Measurements from ENCODE around the gene NBAS. TPM values are rescaled to one million over a fixed set of nuclear protein-coding genes. Genes with fewer than 3 reads are reported as not detected.
A peak's percentile ranks its signal among the peaks of the same experiment; 100 is the strongest.

The NBAS gene
- total RNA-seq, 2 experiments from 2014 or later: 32.9 to 34.0 TPM

GRCh38 chr2:15378148-15378908, 182.8 kb downstream of the NBAS start:
- DNase-seq (no peak), ATAC-seq (peak; percentile 36)
- Mint-ChIP-seq H3K4me3 (peak overlapping the region; percentile 34), H3K27ac (peak overlapping the region; percentile 65), H3K4me1 (peaks cover 17% of the 10 kb centered on the region), H3K27me3 (no peaks in the 10 kb centered on the region), H3K36me3 (peaks cover 35% of the 10 kb centered on the region), H3K9me3 (ENCODE audit: low read depth) (no peaks in the 10 kb centered on the region)
- CTCF ChIA-PET: no interaction called here

- no peak overlapping the region for H3K4me3 Mint-ChIP-seq
- DNase-seq (no peak), ATAC-seq (no peak)
- H3K4me1 Mint-ChIP-seq: peaks cover 17% of the 10 kb centered on the region
- no peaks in the 10 kb centered on the region for H3K9me3 Mint-ChIP-seq (ENCODE audit: low read depth)
- no peaks in the 10 kb centered on the region for H3K27me3 Mint-ChIP-seq
- CTCF ChIA-PET: no interaction called here
- H3K36me3 Mint-ChIP-seq: peaks cover 31% of the 10 kb centered on the region
- H3K27ac Mint-ChIP-seq: no peak overlapping the region
These were observed 183.9 kb downstream of the NBAS start for GRCh38 chr2:15377202-15377601.

GRCh38 chr2:15372019-15372418, 189.1 kb downstream of the NBAS start:
- DNase-seq (no peak), ATAC-seq (no peak)
- CTCF ChIA-PET: no interaction called here
- H3K27me3 Mint-ChIP-seq: no peaks in the 10 kb centered on the region
- H3K27ac Mint-ChIP-seq: no peak overlapping the region
- H3K4me3 Mint-ChIP-seq: no peak overlapping the region
- peaks cover 22% of the 10 kb centered on the region for H3K36me3 Mint-ChIP-seq
- no peaks in the 10 kb centered on the region for H3K9me3 Mint-ChIP-seq (ENCODE audit: low read depth)
- H3K4me1 Mint-ChIP-seq: peaks cover 9% of the 10 kb centered on the region

- Mint-ChIP-seq H3K36me3 (peaks cover 33% of the 10 kb centered on the region), H3K4me1 (peaks cover 11% of the 10 kb centered on the region), H3K27ac (no peak overlapping the region), H3K27me3 (no peaks in the 10 kb centered on the region), H3K4me3 (no peak overlapping the region), H3K9me3 (ENCODE audit: low read depth) (no peaks in the 10 kb centered on the region)
- ATAC-seq (no peak), DNase-seq (no peak)
- CTCF ChIA-PET: no interaction called here
These were observed 192.0 kb downstream of the NBAS start for GRCh38 chr2:15369129-15369528.

DNA sequence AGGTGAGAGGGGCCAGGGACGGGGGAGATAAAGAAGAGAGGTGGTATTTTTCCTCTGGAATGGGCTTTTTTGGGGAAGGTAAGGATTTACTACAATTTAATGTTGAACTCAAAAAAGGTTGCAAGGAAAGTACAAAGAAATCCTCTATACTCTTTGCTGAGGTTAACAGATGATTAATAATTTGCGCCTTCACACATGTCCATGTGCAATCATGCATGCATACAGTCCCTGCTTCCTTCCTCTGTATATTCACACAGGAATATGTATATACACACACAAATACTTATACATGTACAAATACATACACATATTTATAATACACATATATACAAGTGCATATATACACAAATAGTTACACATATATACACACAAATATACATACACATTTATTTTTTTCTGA, 193.4 kb downstream of the NBAS start:
- no peak for ATAC-seq
- H3K9me3 Mint-ChIP-seq (ENCODE audit: low read depth): no peaks in the 10 kb centered on the region
- CTCF ChIA-PET: no interaction called here
- peaks cover 31% of the 10 kb centered on the region for H3K36me3 Mint-ChIP-seq
- no peak overlapping the region for H3K27ac Mint-ChIP-seq
- no peak for DNase-seq
- no peak overlapping the region for H3K4me3 Mint-ChIP-seq
- no peaks in the 10 kb centered on the region for H3K27me3 Mint-ChIP-seq
- H3K4me1 Mint-ChIP-seq: peaks cover 11% of the 10 kb centered on the region

GRCh38 chr2:15367205-15367604, 193.9 kb downstream of the NBAS start:
- CTCF ChIA-PET: no interaction called here

GRCh38 chr2:15365411-15365810, 195.7 kb downstream of the NBAS start:
- Mint-ChIP-seq H3K36me3 (peaks cover 23% of the 10 kb centered on the region), H3K4me3 (no peak overlapping the region), H3K9me3 (ENCODE audit: low read depth) (no peaks in the 10 kb centered on the region), H3K27me3 (no peaks in the 10 kb centered on the region), H3K4me1 (peaks cover 11% of the 10 kb centered on the region), H3K27ac (no peak overlapping the region)
- DNase-seq (no peak), ATAC-seq (no peak)
- CTCF ChIA-PET: no interaction called here

More at GRCh38 chr2:15367205-15367604, 193.9 kb downstream of the NBAS start:
- ATAC-seq (no peak), DNase-seq (no peak)
- Mint-ChIP-seq H3K36me3 (peaks cover 27% of the 10 kb centered on the region), H3K27me3 (no peaks in the 10 kb centered on the region), H3K27ac (no peak overlapping the region), H3K4me3 (no peak overlapping the region), H3K4me1 (peaks cover 11% of the 10 kb centered on the region), H3K9me3 (ENCODE audit: low read depth) (no peaks in the 10 kb centered on the region)

DNA sequence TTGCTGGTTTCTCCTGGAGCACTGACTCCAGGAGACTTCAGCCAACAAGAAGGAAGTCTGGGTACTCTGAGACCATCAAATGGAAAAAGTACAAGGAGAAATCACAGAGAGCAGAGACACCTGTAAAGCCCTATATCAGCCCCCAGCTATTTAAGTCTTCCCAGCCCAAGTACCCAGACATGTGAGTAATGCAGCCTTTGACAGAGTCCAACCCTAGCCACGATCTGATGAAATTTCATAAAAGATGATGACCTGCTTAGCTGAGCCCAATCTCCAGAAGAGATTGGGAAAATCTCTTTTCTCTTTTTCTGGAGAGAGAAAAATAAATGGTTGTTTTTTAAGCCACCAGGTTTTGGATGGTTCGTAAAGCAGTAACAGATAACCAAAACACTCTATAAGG, 196.6 kb downstream of the NBAS start:
- Mint-ChIP-seq H3K4me1 (peaks cover 11% of the 10 kb centered on the region), H3K36me3 (peaks cover 24% of the 10 kb centered on the region), H3K9me3 (ENCODE audit: low read depth) (no peaks in the 10 kb centered on the region), H3K4me3 (no peak overlapping the region), H3K27ac (no peak overlapping the region), H3K27me3 (no peaks in the 10 kb centered on the region)
- ATAC-seq (no peak), DNase-seq (no peak)
- CTCF ChIA-PET: no interaction called here

DNA sequence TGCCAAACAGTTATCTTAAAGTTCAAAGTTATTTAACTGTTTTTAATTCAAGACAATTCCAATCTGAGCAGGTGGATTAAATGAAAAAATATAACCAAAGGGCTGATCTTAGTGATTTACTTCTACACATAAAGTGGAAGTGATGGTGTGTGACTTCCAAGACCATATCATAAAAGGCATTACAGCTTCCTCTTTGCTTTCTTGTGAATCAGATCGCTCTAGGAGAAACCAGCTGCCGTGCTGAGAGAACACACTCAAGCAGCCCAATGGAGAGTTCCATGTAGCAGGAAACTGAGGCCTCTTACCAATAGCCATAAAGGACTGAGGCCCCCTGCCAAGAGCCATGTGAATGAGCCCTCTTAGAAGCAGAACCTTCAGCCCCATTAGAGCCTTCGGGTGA, 197.4 kb downstream of the NBAS start:
- peaks cover 26% of the 10 kb centered on the region for H3K36me3 Mint-ChIP-seq
- no peaks in the 10 kb centered on the region for H3K9me3 Mint-ChIP-seq (ENCODE audit: low read depth)
- peaks cover 11% of the 10 kb centered on the region for H3K4me1 Mint-ChIP-seq
- H3K4me3 Mint-ChIP-seq: no peak overlapping the region
- DNase-seq (no peak), ATAC-seq (no peak)
- no peaks in the 10 kb centered on the region for H3K27me3 Mint-ChIP-seq
- H3K27ac Mint-ChIP-seq: no peak overlapping the region
- CTCF ChIA-PET: no interaction called here

- no peaks in the 10 kb centered on the region for H3K9me3 Mint-ChIP-seq (ENCODE audit: low read depth)
- H3K36me3 Mint-ChIP-seq: peaks cover 31% of the 10 kb centered on the region
- H3K27ac Mint-ChIP-seq: no peak overlapping the region
- DNase-seq (no peak), ATAC-seq (no peak)
- H3K27me3 Mint-ChIP-seq: no peaks in the 10 kb centered on the region
- CTCF ChIA-PET: no interaction called here
- no peak overlapping the region for H3K4me3 Mint-ChIP-seq
- H3K4me1 Mint-ChIP-seq: peaks cover 10% of the 10 kb centered on the region
These were observed 198.0 kb downstream of the NBAS start for GRCh38 chr2:15363142-15363541.

DNA sequence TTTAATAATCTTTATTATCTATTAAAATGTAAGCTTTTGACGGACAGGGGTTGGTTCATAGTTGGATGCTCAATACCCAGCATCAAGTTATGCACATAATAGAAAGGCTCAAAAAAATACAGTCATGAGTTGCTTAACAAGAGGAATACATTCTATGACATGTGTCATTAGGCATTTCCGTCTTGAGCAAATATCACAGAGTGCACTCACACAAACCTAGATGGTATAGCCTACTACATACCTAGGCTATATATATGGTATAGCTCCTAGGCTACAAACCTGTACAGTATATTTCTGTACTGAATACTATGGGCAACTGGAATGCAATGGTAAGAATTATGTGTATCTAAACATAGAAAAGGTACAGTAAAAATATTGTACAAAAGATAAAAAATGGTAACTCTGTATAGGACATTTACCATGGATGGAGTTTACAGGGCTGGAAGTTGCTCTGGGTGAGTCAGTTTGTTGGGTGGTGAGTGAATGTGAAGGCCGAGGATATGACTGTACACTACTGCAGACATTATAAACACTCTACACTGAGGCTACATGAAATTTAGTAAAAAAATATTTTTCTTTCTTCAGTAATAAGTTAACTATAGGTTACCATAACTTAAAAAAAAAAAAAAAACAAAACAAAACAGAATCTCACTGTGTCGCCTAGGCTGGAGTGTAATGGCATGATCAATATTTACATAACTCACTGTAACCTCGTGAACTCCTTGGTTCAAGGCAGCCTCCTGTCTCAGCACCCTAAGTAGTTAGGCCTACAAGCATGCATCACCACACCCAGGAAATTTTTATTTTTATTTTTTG, 201.2 kb downstream of the NBAS start:
- peaks cover 35% of the 10 kb centered on the region for H3K36me3 Mint-ChIP-seq
- DNase-seq (no peak), ATAC-seq (no peak)
- H3K4me1 Mint-ChIP-seq: no peaks in the 10 kb centered on the region
- no peak overlapping the region for H3K4me3 Mint-ChIP-seq
- no peak overlapping the region for H3K27ac Mint-ChIP-seq
- CTCF ChIA-PET: no interaction called here
- no peaks in the 10 kb centered on the region for H3K27me3 Mint-ChIP-seq
- no peaks in the 10 kb centered on the region for H3K9me3 Mint-ChIP-seq (ENCODE audit: low read depth)

DNA sequence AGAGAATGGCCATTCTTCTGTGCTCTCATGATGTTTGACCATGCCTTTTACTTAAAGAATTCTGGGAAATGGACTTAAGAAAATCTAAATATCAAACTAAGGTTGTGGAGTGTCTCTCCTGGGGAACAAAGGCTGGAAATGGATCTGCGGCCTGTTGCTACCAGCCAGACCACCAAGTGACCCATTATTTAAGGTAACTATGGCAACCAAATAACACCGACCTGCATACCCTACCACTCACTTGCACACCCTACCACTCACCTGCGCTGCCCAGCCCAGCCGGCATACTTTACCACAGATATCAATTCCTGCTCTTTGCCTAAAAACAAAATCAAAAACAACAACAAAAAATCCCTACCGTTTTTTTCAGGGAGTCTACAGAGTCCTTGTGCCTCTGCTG, 203.2 kb downstream of the NBAS start:
- H3K4me3 Mint-ChIP-seq: no peak overlapping the region
- no peak overlapping the region for H3K27ac Mint-ChIP-seq
- H3K4me1 Mint-ChIP-seq: no peaks in the 10 kb centered on the region
- CTCF ChIA-PET: no interaction called here
- no peaks in the 10 kb centered on the region for H3K9me3 Mint-ChIP-seq (ENCODE audit: low read depth)
- DNase-seq: no peak
- H3K27me3 Mint-ChIP-seq: no peaks in the 10 kb centered on the region
- no peak for ATAC-seq
- H3K36me3 Mint-ChIP-seq: peaks cover 30% of the 10 kb centered on the region

DNA sequence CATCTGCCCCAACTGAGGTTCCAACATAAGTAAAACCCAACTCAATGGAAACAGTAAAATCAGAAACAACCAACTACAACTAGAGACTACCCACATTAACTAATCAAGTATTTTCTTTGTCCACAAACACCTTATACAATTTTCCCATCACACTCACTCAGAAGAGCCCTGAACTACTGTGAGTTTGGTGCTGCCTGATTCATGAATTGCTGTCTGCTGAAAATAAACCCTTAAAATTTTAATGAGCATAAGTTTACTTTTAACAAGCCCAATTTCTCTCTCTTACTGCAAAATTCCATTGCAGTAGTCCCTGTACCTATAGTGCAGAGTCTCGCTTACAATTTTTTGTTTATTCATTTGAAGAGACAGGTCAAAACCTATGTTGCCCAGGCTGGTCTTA, 203.9 kb downstream of the NBAS start:
- Mint-ChIP-seq H3K27ac (no peak overlapping the region), H3K4me1 (no peaks in the 10 kb centered on the region), H3K9me3 (ENCODE audit: low read depth) (no peaks in the 10 kb centered on the region), H3K27me3 (no peaks in the 10 kb centered on the region), H3K36me3 (peaks cover 35% of the 10 kb centered on the region), H3K4me3 (no peak overlapping the region)
- ATAC-seq (no peak), DNase-seq (no peak)
- CTCF ChIA-PET: no interaction called here

DNA sequence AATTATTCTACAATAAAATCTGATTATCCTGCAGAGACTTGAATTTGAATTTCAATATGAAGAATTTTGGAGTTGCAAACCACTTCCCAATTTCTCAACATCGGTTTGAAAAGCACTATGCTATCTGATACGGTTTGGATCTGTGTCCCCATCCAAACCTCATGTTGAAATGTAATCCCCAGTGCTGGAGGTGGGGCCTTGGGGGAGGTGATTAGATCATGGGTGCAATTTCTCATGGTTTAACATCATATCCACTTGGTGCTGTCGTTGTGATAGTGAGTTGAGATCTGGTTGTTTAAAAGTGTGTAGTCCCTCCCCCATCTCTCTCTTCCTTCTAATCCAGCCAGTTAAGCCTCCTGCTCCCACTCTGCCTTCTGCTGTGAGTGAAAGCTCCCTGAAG, 205.7 kb downstream of the NBAS start:
- ATAC-seq: no peak
- H3K27ac Mint-ChIP-seq: no peak overlapping the region
- no peak overlapping the region for H3K4me3 Mint-ChIP-seq
- peaks cover 40% of the 10 kb centered on the region for H3K36me3 Mint-ChIP-seq
- H3K4me1 Mint-ChIP-seq: no peaks in the 10 kb centered on the region
- H3K27me3 Mint-ChIP-seq: no peaks in the 10 kb centered on the region
- CTCF ChIA-PET: no interaction called here
- no peaks in the 10 kb centered on the region for H3K9me3 Mint-ChIP-seq (ENCODE audit: low read depth)
- no peak for DNase-seq

All from activated CD8-positive, alpha-beta memory T cell treated with anti-CD3 and anti-CD28 coated beads, Interleukin-2, amount 10 ng/mL, durations not matched to agents 7 days and 5 days (primary cell).